ENCODE results near the gene MUC13. TPM values are rescaled to one million over a fixed set of nuclear protein-coding genes. Genes with fewer than 3 reads are reported as not detected.
"Not testable (repeated sequence)": the region's sequence is repeated elsewhere in the genome, so short reads cannot be mapped to it uniquely, and the experiment has no call there.

The MUC13 gene
- total and polyA plus RNA-seq, 4 experiments from 2014 or later: not detected

GRCh38 chr3:124963755-124964154 is 29.2 kb upstream of the MUC13 start:
- Histone ChIP-seq H3K9me3 (ENCODE audit: control insufficient read depth in 1 of 2, low read length in 2 of 2) (no peaks in the 10 kb centered on the region), H3K4me1 (ENCODE audit: insufficient read depth, low read length) (no peaks in the 10 kb centered on the region), H3K4me3 (ENCODE audit: low read length in 2 of 2) (no peak overlapping the region), H3K36me3 (ENCODE audit: insufficient read depth, low read length) (no peaks in the 10 kb centered on the region), H3K27me3 (ENCODE audit: insufficient read depth, low read length) (no peaks in the 10 kb centered on the region), H3K27ac (ENCODE audit: low read depth, low read length) (no peak overlapping the region)
- Mint-ChIP-seq H3K27ac (no peak overlapping the region), H3K36me3 (peaks cover 6 to 8% of the 10 kb centered on the region in 2 donors), H3K27me3 (no peaks in the 10 kb centered on the region), H3K4me3 (no peak overlapping the region), H3K4me1 (no peaks in the 10 kb centered on the region), H3K9me3 (no peaks in the 10 kb centered on the region)
- POLR2A ChIA-PET (ENCODE audit: partially characterized antibody): no interaction called here
- intact Hi-C loops (cut with micrococcal nuclease): no loop called here
- no peak for DNase-seq
- CTCF ChIA-PET (ENCODE audit: partially characterized antibody): no interaction called here

DNA sequence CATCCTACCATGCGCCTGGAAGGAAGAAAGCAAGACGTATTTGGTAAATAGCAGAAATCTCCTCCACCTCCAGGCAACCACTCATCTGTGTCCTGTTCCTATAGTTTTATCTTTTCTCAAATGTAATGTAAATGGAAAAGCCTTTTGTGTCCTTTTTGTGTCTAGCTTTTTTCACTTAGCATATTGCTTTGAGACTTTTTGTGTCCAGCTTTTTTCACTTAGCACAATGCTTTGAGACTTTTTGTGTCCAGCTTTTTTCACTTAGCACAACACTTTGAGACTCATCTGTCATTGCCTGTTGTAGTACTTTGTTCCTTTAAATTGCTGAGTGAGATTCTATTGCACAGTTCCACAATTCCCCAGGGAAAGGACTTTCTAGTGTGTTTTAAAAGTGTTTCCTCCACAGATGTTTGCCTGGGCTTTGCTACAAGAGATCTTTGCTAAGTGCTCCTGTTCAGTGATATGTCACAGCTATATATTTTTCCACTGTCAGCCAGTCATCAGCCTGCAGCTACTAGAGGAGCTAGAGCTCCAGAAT is 27.9 kb upstream of the MUC13 start:
- no peak overlapping the region for H3K27ac Mint-ChIP-seq
- H3K27me3 Mint-ChIP-seq: peaks cover 0 to 2% of the 10 kb centered on the region in 2 donors
- H3K4me3 ChIP-seq (ENCODE audit: low read length in 2 of 2): no peak overlapping the region
- no peaks in the 10 kb centered on the region for H3K4me1 ChIP-seq (ENCODE audit: insufficient read depth, low read length)
- ChIA-PET POLR2A (ENCODE audit: partially characterized antibody) (no interaction called here), CTCF (ENCODE audit: partially characterized antibody) (no interaction called here)
- DNase-seq: no peak
- no peaks in the 10 kb centered on the region for H3K4me1 Mint-ChIP-seq
- H3K36me3 ChIP-seq (ENCODE audit: insufficient read depth, low read length): no peaks in the 10 kb centered on the region
- H3K9me3 Mint-ChIP-seq: no peaks in the 10 kb centered on the region
- H3K27me3 ChIP-seq (ENCODE audit: insufficient read depth, low read length): no peaks in the 10 kb centered on the region
- no peak overlapping the region for H3K4me3 Mint-ChIP-seq
- intact Hi-C loops (cut with micrococcal nuclease): no loop called here
- H3K27ac ChIP-seq (ENCODE audit: low read depth, low read length): no peak overlapping the region
- H3K9me3 ChIP-seq (ENCODE audit: control insufficient read depth in 1 of 2, low read length in 2 of 2): no peaks in the 10 kb centered on the region
- H3K36me3 Mint-ChIP-seq: peaks cover 0 to 4% of the 10 kb centered on the region in 2 donors

DNA sequence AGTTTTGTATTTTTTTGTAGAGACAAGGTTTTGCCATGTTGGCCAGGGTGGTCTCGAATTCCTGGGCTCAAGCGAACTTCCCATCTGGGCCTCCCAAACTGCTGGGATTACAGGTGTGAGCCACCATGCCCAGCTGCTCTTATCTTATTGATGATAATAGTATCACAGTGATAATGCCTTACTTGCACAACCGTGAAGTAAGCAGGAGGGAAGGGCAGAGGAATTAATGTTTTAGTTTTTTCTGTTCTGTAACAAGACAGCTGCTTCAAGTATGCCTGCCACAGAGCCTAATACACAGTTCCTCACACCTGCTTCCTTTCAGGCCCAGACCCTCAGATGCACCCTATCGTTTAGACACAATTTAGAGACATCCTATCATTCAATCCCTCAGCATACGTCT is 26.1 kb upstream of the MUC13 start:
- H3K27ac ChIP-seq (ENCODE audit: low read depth, low read length): no peak overlapping the region
- Mint-ChIP-seq H3K27ac (no peak overlapping the region), H3K27me3 (peaks cover 0 to 2% of the 10 kb centered on the region in 2 donors), H3K9me3 (peaks cover 0 to 4% (median 2%) of the 10 kb centered on the region in 8 donors), H3K4me1 (no peaks in the 10 kb centered on the region), H3K4me3 (no peak overlapping the region), H3K36me3 (peaks cover 0 to 4% of the 10 kb centered on the region in 2 donors)
- H3K27me3 ChIP-seq (ENCODE audit: insufficient read depth, low read length): no peaks in the 10 kb centered on the region
- intact Hi-C loops (cut with micrococcal nuclease): no loop called here
- H3K9me3 ChIP-seq (ENCODE audit: control insufficient read depth in 1 of 2, low read length in 2 of 2): no peaks in the 10 kb centered on the region
- no peak overlapping the region for H3K4me3 ChIP-seq (ENCODE audit: low read length in 2 of 2)
- DNase-seq: no peak
- POLR2A ChIA-PET (ENCODE audit: partially characterized antibody): no interaction called here
- CTCF ChIA-PET (ENCODE audit: partially characterized antibody): no interaction called here
- H3K4me1 ChIP-seq (ENCODE audit: insufficient read depth, low read length): no peaks in the 10 kb centered on the region
- no peaks in the 10 kb centered on the region for H3K36me3 ChIP-seq (ENCODE audit: insufficient read depth, low read length)

- H3K36me3 Mint-ChIP-seq: peaks cover 0 to 8% of the 10 kb centered on the region in 2 donors
- no peaks in the 10 kb centered on the region for H3K36me3 ChIP-seq (ENCODE audit: insufficient read depth, low read length)
- CTCF ChIA-PET (ENCODE audit: partially characterized antibody): no interaction called here
- DNase-seq: no peak
- H3K9me3 Mint-ChIP-seq: peaks cover 0 to 9% (median 2%) of the 10 kb centered on the region in 8 donors
- no peak overlapping the region for H3K4me3 Mint-ChIP-seq
- H3K4me1 ChIP-seq (ENCODE audit: insufficient read depth, low read length): no peaks in the 10 kb centered on the region
- no peak overlapping the region for H3K27ac Mint-ChIP-seq
- no peak overlapping the region for H3K4me3 ChIP-seq (ENCODE audit: low read length in 2 of 2)
- H3K4me1 Mint-ChIP-seq: no peaks in the 10 kb centered on the region
- H3K27ac ChIP-seq (ENCODE audit: low read depth, low read length): no peak overlapping the region
- H3K27me3 ChIP-seq (ENCODE audit: insufficient read depth, low read length): no peaks in the 10 kb centered on the region
- peaks cover 2% of the 10 kb centered on the region in 2 donors for H3K27me3 Mint-ChIP-seq
- H3K9me3 ChIP-seq (ENCODE audit: control insufficient read depth in 1 of 2, low read length in 2 of 2): no peaks in the 10 kb centered on the region
- intact Hi-C loops (cut with micrococcal nuclease): no loop called here
- POLR2A ChIA-PET (ENCODE audit: partially characterized antibody): no interaction called here
Measured at GRCh38 chr3:124960105-124960504, 25.6 kb upstream of the MUC13 start.

- H3K36me3 Mint-ChIP-seq; intact Hi-C loops (cut with micrococcal nuclease); H3K4me3 Mint-ChIP-seq; H3K9me3 ChIP-seq (ENCODE audit: control insufficient read depth in 1 of 2, low read length in 2 of 2); H3K27me3 Mint-ChIP-seq; H3K9me3 Mint-ChIP-seq; H3K27ac ChIP-seq (ENCODE audit: low read depth, low read length); DNase-seq; H3K4me1 Mint-ChIP-seq; POLR2A ChIA-PET (ENCODE audit: partially characterized antibody); H3K27me3 ChIP-seq (ENCODE audit: insufficient read depth, low read length); H3K36me3 ChIP-seq (ENCODE audit: insufficient read depth, low read length); CTCF ChIA-PET (ENCODE audit: partially characterized antibody); H3K4me3 ChIP-seq (ENCODE audit: low read length in 2 of 2); H3K27ac Mint-ChIP-seq; H3K4me1 ChIP-seq (ENCODE audit: insufficient read depth, low read length): not testable (repeated sequence)
Measured at GRCh38 chr3:124957951-124958350, 23.4 kb upstream of the MUC13 start.

- peaks cover 0 to 3% of the 10 kb centered on the region in 2 donors for H3K27me3 Mint-ChIP-seq
Measured at GRCh38 chr3:124952282-124952855, 17.8 kb upstream of the MUC13 start.

GRCh38 chr3:124951511-124952281 is 17.1 kb upstream of the MUC13 start:
- peaks cover 0 to 3% of the 10 kb centered on the region in 2 donors for H3K27me3 Mint-ChIP-seq
- no peaks in the 10 kb centered on the region for H3K4me1 Mint-ChIP-seq
- H3K36me3 Mint-ChIP-seq: peaks cover 0 to 4% of the 10 kb centered on the region in 2 donors
- intact Hi-C loops (cut with micrococcal nuclease): no loop called here
- DNase-seq: no peak
- H3K4me3 ChIP-seq (ENCODE audit: low read length in 2 of 2): no peak overlapping the region
- ChIA-PET POLR2A (ENCODE audit: partially characterized antibody) (no interaction called here), CTCF (ENCODE audit: partially characterized antibody) (interaction anchor here (0.8 to 1.2 kb wide), 2 partner anchors 8 to 23 kb away, joined by 3 to 4 read pairs; no protein-coding TSS in a partner anchor)
- no peaks in the 10 kb centered on the region for H3K4me1 ChIP-seq (ENCODE audit: insufficient read depth, low read length)
- H3K27ac Mint-ChIP-seq: no peak overlapping the region
- H3K4me3 Mint-ChIP-seq: no peak overlapping the region
- no peaks in the 10 kb centered on the region for H3K27me3 ChIP-seq (ENCODE audit: insufficient read depth, low read length)
- H3K36me3 ChIP-seq (ENCODE audit: insufficient read depth, low read length): no peaks in the 10 kb centered on the region
- peaks cover 0 to 5% (median 0%) of the 10 kb centered on the region in 8 donors for H3K9me3 Mint-ChIP-seq
- no peaks in the 10 kb centered on the region for H3K9me3 ChIP-seq (ENCODE audit: control insufficient read depth in 1 of 2, low read length in 2 of 2)
- no peak overlapping the region for H3K27ac ChIP-seq (ENCODE audit: low read depth, low read length)

More at GRCh38 chr3:124952282-124952855, 17.8 kb upstream of the MUC13 start:
- Histone ChIP-seq H3K27ac (ENCODE audit: low read depth, low read length) (no peak overlapping the region), H3K4me1 (ENCODE audit: insufficient read depth, low read length) (no peaks in the 10 kb centered on the region), H3K4me3 (ENCODE audit: low read length in 2 of 2) (no peak overlapping the region), H3K9me3 (ENCODE audit: control insufficient read depth in 1 of 2, low read length in 2 of 2) (no peaks in the 10 kb centered on the region), H3K27me3 (ENCODE audit: insufficient read depth, low read length) (no peaks in the 10 kb centered on the region), H3K36me3 (ENCODE audit: insufficient read depth, low read length) (no peaks in the 10 kb centered on the region)
- no peak for DNase-seq
- Mint-ChIP-seq H3K36me3 (peaks cover 0 to 8% of the 10 kb centered on the region in 2 donors), H3K4me1 (no peaks in the 10 kb centered on the region), H3K4me3 (no peak overlapping the region), H3K27ac (no peak overlapping the region), H3K9me3 (peaks cover 0 to 9% (median 2%) of the 10 kb centered on the region in 8 donors)
- ChIA-PET CTCF (ENCODE audit: partially characterized antibody) (interaction anchor here (0.6 to 1.2 kb wide), 3 partner anchors 9 to 24 kb away, joined by 3 to 6 read pairs (median 4); no protein-coding TSS in a partner anchor), POLR2A (ENCODE audit: partially characterized antibody) (no interaction called here)
- intact Hi-C loops (cut with micrococcal nuclease): no loop called here
